T-cell (primary cell): ENCODE measurements around the gene RAD51AP1. TPM values are rescaled to one million over a fixed set of nuclear protein-coding genes. Genes with fewer than 3 reads are reported as not detected.

Source experiments
- ATAC-seq, 4 experiments: fragments of 200-7000 bp in 3 of 4; fragments of 150-1000 bp in 1 of 4; cut with Tn5 transposase; replicated peaks in 1 of 4; 1 replicate in 3 of 4; 2 replicates in 1 of 4; pipeline ENCODE4 v1.10.0; 2021; ENCODE audit warnings: moderate library complexity in 3 of 4, mild to moderate bottlenecking in 2 of 4, moderate number of reproducible peaks in 1 of 4
- CTCF ChIA-PET, 2 donors: fragments of 300-600 bp; sonication (Branson Sonifier 250); formaldehyde crosslinking; loops; one replicate each; lab custom pipeline; 2022; ENCODE audit warnings: antibody characterized with exemption in 2 of 2; lab: Charles Lee
- POLR2A ChIA-PET, 2 donors: fragments of 300-600 bp; sonication (Branson Sonifier 250); formaldehyde crosslinking; loops; one replicate each; lab custom pipeline; 2022; ENCODE audit warnings: antibody characterized with exemption in 2 of 2; lab: Charles Lee
- DNase-seq, 35 experiments: peaks; one replicate each; pipeline versions ENCODE4 v3.0.0 to v3.0.0-alpha.2; 2013 to 2023
- H3K27ac ChIP-seq: one replicate; pipeline ENCODE4 v1.5.1; 2013; ENCODE audit warnings: low read length
- H3K27me3 ChIP-seq, 2 experiments: replicated peaks in 1 of 2; 1 replicate in 1 of 2; 2 replicates in 1 of 2; pipeline versions ENCODE4 v1.6.1 to v1.7.0; 2013; ENCODE audit warnings: low read length in 1 of 2, mixed read lengths in 1 of 2; ENCODE audit not compliant: control insufficient read depth in 2 of 2, insufficient read depth in 2 of 2; ENCODE audit errors: extremely low read depth in 1 of 2
- H3K36me3 ChIP-seq, 2 donors: 1 replicate in 1 of 2; 2 replicates in 1 of 2; pipeline versions ENCODE4 v1.6.1 to v1.7.0; 2013; ENCODE audit warnings: low read length in 1 of 2; ENCODE audit not compliant: control insufficient read depth in 2 of 2, insufficient read depth in 1 of 2; ENCODE audit errors: extremely low read depth in 1 of 2
- H3K4me1 ChIP-seq, 2 experiments: 1 replicate in 1 of 2; 2 replicates in 1 of 2; pipeline versions ENCODE4 v1.6.1 to v1.7.0; 2013; ENCODE audit warnings: low read length in 2 of 2, mixed read lengths in 1 of 2; ENCODE audit not compliant: insufficient read depth in 2 of 2, control insufficient read depth in 1 of 2; ENCODE audit errors: extremely low read depth in 1 of 2
- H3K4me3 ChIP-seq, 2 donors: 1 replicate in 1 of 2; 2 replicates in 1 of 2; pipeline versions ENCODE4 v1.5.1 to v1.7.0; 2013; ENCODE audit warnings: mild to moderate bottlenecking in 2 of 2, low read length in 1 of 2, moderate library complexity in 1 of 2; ENCODE audit not compliant: control insufficient read depth in 1 of 2; ENCODE audit errors: extremely low read depth in 1 of 2
- H3K9me3 ChIP-seq: 2 replicates; pipeline ENCODE4 v1.7.0; 2013
- H3K27ac Mint-ChIP-seq, 2 donors: one replicate each; pipeline ENCODE4 v1.8.0; 2020 to 2021; ENCODE audit warnings: mild to moderate bottlenecking in 2 of 2, mixed read lengths in 2 of 2
- H3K27me3 Mint-ChIP-seq, 2 donors: one replicate each; pipeline ENCODE4 v1.8.0; 2021 to 2022; ENCODE audit warnings: mixed read lengths in 2 of 2
- H3K36me3 Mint-ChIP-seq: one replicate; pipeline ENCODE4 v1.8.0; 2021; ENCODE audit warnings: mixed read lengths
- H3K4me1 Mint-ChIP-seq, 3 donors: one replicate each; pipeline ENCODE4 v1.8.0; 2020 to 2022; ENCODE audit warnings: mixed read lengths in 3 of 3, mild to moderate bottlenecking in 1 of 3
- H3K4me3 Mint-ChIP-seq, 3 donors: one replicate each; pipeline ENCODE4 v1.8.0; 2020 to 2022; ENCODE audit warnings: mild to moderate bottlenecking in 3 of 3, mixed read lengths in 3 of 3, moderate library complexity in 3 of 3
- H3K9me3 Mint-ChIP-seq, 3 donors: one replicate each; pipeline ENCODE4 v1.8.0; 2020 to 2022; ENCODE audit warnings: mixed read lengths in 3 of 3
- WGBS: methylation state at CpG from one replicate; pipeline ENCODE4 v1.1.5; 2013; ENCODE audit warnings: missing lambda C conversion rate; ENCODE audit not compliant: insufficient coverage; 5-methylcytosine and 5-hydroxymethylcytosine counted together
- total RNA-seq, 35 experiments: library from RNA in 6 of 35; stranded (reverse) in 6 of 35; fragments of 120-200 nt in 1 of 35; gene quantifications; one replicate each; pipeline versions ENCODE4 v1.2.1 to v1.2.4 and lab custom pipeline; 2013 to 2026

The RAD51AP1 gene
- total RNA-seq, 5 donors from 2014 or later (not counting 1 experiment from before 2014, with no cell fraction given): 0.60 to 1.7 (median 0.89) TPM

DNA sequence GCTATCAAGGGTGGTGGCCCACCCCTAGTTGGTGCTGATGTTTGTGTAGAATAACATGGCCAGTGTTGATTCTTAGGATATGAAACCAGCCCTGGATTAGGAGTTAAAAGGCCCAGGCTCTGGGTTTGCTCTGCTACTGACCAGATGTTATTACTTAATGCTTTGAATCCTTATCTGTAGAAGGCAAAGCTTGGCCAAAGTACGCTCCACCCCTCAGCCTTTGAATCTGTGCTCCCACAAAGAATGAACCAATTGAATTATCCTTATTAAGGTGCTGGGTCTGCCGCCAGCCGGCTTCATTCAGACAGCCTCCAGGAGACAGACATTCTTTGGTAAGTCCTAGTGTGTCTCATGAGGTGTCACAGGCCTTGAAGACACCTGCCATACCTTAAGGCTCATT lies 68.4 kb downstream of the RAD51AP1 start:
- WGBS: no CpG with 5 or more reads among the region's 3 CpGs
- H3K36me3 ChIP-seq: peaks cover 0 to 13% of the 10 kb centered on the region in 2 donors
- H3K4me1 ChIP-seq: peaks cover 0 to 2% of the 10 kb centered on the region in 2 experiments
- Mint-ChIP-seq H3K27me3 (peaks cover 3 to 8% of the 10 kb centered on the region in 2 donors), H3K4me3 (peak overlapping the region in 1 of 3 donors; percentile 21), H3K36me3 (peaks cover 30% of the 10 kb centered on the region), H3K9me3 (no peaks in the 10 kb centered on the region), H3K4me1 (peaks cover 25 to 39% (median 31%) of the 10 kb centered on the region in 3 donors), H3K27ac (no peak overlapping the region)
- no peaks in the 10 kb centered on the region for H3K9me3 ChIP-seq
- no peaks in the 10 kb centered on the region for H3K27me3 ChIP-seq
- ATAC-seq (no peak), DNase-seq (no peak)
- no peak overlapping the region for H3K27ac ChIP-seq
- no peak overlapping the region for H3K4me3 ChIP-seq
- POLR2A ChIA-PET: no interaction called here
- CTCF ChIA-PET: no interaction called here

DNA sequence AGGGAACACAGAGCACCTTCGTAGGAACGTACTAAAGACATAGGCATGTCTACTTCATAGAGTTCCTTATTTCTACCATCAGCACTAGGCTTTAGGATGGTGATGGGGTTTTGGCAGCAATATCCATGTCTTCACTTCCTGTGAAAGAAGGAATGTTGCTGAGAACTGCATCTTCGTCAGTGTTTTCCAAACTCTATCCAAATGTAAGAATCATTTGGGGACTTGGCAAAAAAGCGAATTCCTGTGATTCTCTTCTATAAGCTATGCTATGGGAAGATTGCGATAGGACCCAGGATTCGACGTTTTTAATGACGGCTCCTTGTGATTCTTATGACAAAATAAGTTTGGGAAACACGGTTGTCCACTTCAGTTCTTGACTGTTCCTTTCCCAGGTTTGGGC lies 70.4 kb downstream of the RAD51AP1 start:
- Mint-ChIP-seq H3K27ac (peak overlapping the region in 1 of 2 donors; percentile 1), H3K4me1 (peaks cover 25 to 39% (median 31%) of the 10 kb centered on the region in 3 donors), H3K27me3 (no peaks in the 10 kb centered on the region), H3K36me3 (peaks cover 46% of the 10 kb centered on the region), H3K4me3 (no peak overlapping the region), H3K9me3 (no peaks in the 10 kb centered on the region)
- H3K27me3 ChIP-seq: no peaks in the 10 kb centered on the region
- ChIA-PET CTCF (no interaction called here), POLR2A (no interaction called here)
- no peaks in the 10 kb centered on the region for H3K9me3 ChIP-seq
- H3K36me3 ChIP-seq: peaks cover 5 to 30% of the 10 kb centered on the region in 2 donors
- DNase-seq (no peak), ATAC-seq (no peak)
- no peak overlapping the region for H3K27ac ChIP-seq
- H3K4me3 ChIP-seq: no peak overlapping the region
- no CpG with 5 or more reads among the region's 9 CpGs for WGBS
- peaks cover 0 to 2% of the 10 kb centered on the region in 2 experiments for H3K4me1 ChIP-seq

Other genes starting within 250 kb of the RAD51AP1 start
- gene TIGAR, start 217.7 kb upstream of the RAD51AP1 start, total RNA-seq: 10 to 100 TPM in 1 of 5 donors, 1 to 10 TPM in 4; 6.7 to 11.4 (median 7.5) TPM
- gene FGF23, start 159.2 kb upstream of the RAD51AP1 start, total RNA-seq: not detected
- gene FGF6, start 93.1 kb upstream of the RAD51AP1 start, total RNA-seq: not detected
- 10 to 100 TPM; 11.0 to 24.8 (median 17.6) TPM for gene DYRK4, start 23.3 kb downstream of the RAD51AP1 start, total RNA-seq
- gene AKAP3, start 110.2 kb downstream of the RAD51AP1 start, total RNA-seq: 1 to 10 TPM; 1.5 to 7.9 (median 3.3) TPM
- 10 to 100 TPM; 59.7 to 74.7 (median 72.9) TPM for gene NDUFA9, start 110.2 kb downstream of the RAD51AP1 start, total RNA-seq
- 1 to 10 TPM in 3 of 5 donors, under 1 TPM in 2; 0.41 to 2.9 (median 1.5) TPM for gene GALNT8, start 181.5 kb downstream of the RAD51AP1 start, total RNA-seq